Heart right ventricle (tissue), 16 donors: ENCODE results near the gene CFAP68. TPM values are rescaled to one million over a fixed set of nuclear protein-coding genes. Genes with fewer than 3 reads are reported as not detected.

ENCODE experiments used
- ATAC-seq, 8 donors: fragments of 200-7000 bp; cut with Tn5 transposase; one replicate each; pipeline ENCODE4 v1.9.1; 2020; ENCODE audit warnings: mild to moderate bottlenecking in 8 of 8, moderate library complexity in 8 of 8, moderate number of reproducible peaks in 1 of 8
- DNase-seq, 2 donors: peaks; one replicate each; pipeline ENCODE4 v3.0.0-alpha.2; 2020
- H3K27ac ChIP-seq, 10 donors: fragments of 200-600 bp; sonication (generic) in 2 of 10; one replicate each; pipeline versions ENCODE4 v1.5.0 to v1.8.0; 2020 to 2022; ENCODE audit warnings: mild to moderate bottlenecking in 3 of 10
- H3K27me3 ChIP-seq, 7 donors: fragments of 200-600 bp; one replicate each; pipeline ENCODE4 v1.8.0; 2021 to 2022; ENCODE audit warnings: mild to moderate bottlenecking in 2 of 7
- H3K36me3 ChIP-seq, 9 donors: fragments of 200-600 bp; sonication (generic) in 1 of 9; one replicate each; pipeline versions ENCODE4 v1.5.0 to v1.8.0; 2020 to 2022; ENCODE audit warnings: mild to moderate bottlenecking in 2 of 9
- H3K4me1 ChIP-seq, 9 donors: fragments of 200-600 bp; sonication (generic) in 1 of 9; one replicate each; pipeline versions ENCODE4 v1.5.0 to v1.8.0; 2020 to 2022; ENCODE audit warnings: mild to moderate bottlenecking in 4 of 9
- H3K4me3 ChIP-seq, 10 donors: fragments of 200-600 bp; sonication (generic) in 2 of 10; one replicate each; pipeline versions ENCODE4 v1.5.0 to v1.8.0; 2020 to 2022; ENCODE audit warnings: mild to moderate bottlenecking in 7 of 10, moderate library complexity in 2 of 10
- H3K9me3 ChIP-seq, 11 donors: fragments of 200-600 bp in 10 of 11; sonication (generic) in 2 of 11; one replicate each; pipeline versions ENCODE4 v1.5.0 to v1.8.0; 2013 to 2022; ENCODE audit warnings: mild to moderate bottlenecking in 2 of 11, control low read depth in 1 of 11, moderate library complexity in 1 of 11
- CTCF ChIP-seq, 9 donors: fragments of 200-600 bp; sonication (generic) in 2 of 9; IDR thresholded peaks; one replicate each; pipeline versions ENCODE4 v1.5.0 to v1.8.0; 2021 to 2022; ENCODE audit warnings: antibody characterized with exemption in 9 of 9, mild to moderate bottlenecking in 5 of 9, moderate library complexity in 1 of 9
- WGBS, 2 donors: extraction: QIAGEN DNeasy Blood & Tissue Kit; methylation state at CpG; one replicate each; pipeline ENCODE4 v1.1.7; 2013; ENCODE audit warnings: inconsistent platforms in 1 of 2; 5-methylcytosine and 5-hydroxymethylcytosine counted together
- intact Hi-C, 10 donors: fragments of 100-400 bp; cut with DNase I; formaldehyde crosslinking; loops; one replicate each; pipeline versions ENCODE4 v1.11.1 to v1.14.2; 2022
- polyA plus RNA-seq, 2 donors: library from polyadenylated mRNA; stranded (reverse); fragments of 200-250 nt; gene quantifications; one replicate each; pipeline ENCODE4 v1.2.3, GENCODE V29; 2013
- total RNA-seq, 10 donors: library from RNA; stranded (reverse); fragmentation: NEBNext Ultra II Directional in 3 of 10; extraction: Animal tissue kit (Norgen Biotek cat#: 25700) in 3 of 10; gene quantifications; one replicate each; pipeline versions ENCODE4 v1.2.1 to v1.2.4, GENCODE V29; 2021 to 2023
- donor health status: Arrhythmogenic right ventricular cardiomyopathy.
- donor health status: ischemic (EF 13 %, LVEDD 7.1; RV severe dilation, severe dysfunction).
- donor health status: healthy with polysubstance abuse.
- donor health status: DM: no; HTN: yes; CAD: no.
- donor health status: DM: no; HTN: no; CAD: no.
- donor health status: ischemic (EF 25% LVEDD 6.9; RV normal size, moderate dysfunction).
- donor health status: ischemic (EF 25% LVEDD 5.7; RV mildly dilated, moderate dysfunction).
- donor health status: healthy.
- donor health status: DM: yes; HTN: yes; CAD: no.
- donor health status: Ischemic cardiomyopathy.
- donor health status: ischemic (EF 35%, LVEDD 5.7; RV mildly dilated, moderate dysfunction).
- donor health status: nonischemic (EF 11% LVEDD 7.7; RV severe dilation, severe dysfunction).
- donor health status: DM: yes; HTN: yes; CAD: no.
- donor health status: PGD.
- donor health status: ischemic (EF 29% LVEDD 5.4; RV normal size, mild dysfunction).
- donor health status: nonischemic (EF 23%, LVEDD 6.1; RV moderate dilation, normal function).

Gene CFAP68
- total and polyA plus RNA-seq, 12 donors: 14.7 to 38.5 (median 29.6) TPM

GRCh38 chr11:111918390-111919256 lies 39.3 kb downstream of the CFAP68 start, which contains the start of gene C11orf52:
C11orf52 (plus strand) TSS chr11:111918913; CDS start chr11:111918973, 60 bp downstream.
- H3K9me3 ChIP-seq: no peaks in the 10 kb centered on the region
- ATAC-seq (peak in 3 of 8 donors; percentile 2 to 69 (median 23)), DNase-seq (peak in 1 of 2 donors; percentile 46)
- no peak for TF ChIP-seq CTCF (IDR thresholded peaks at IDR 0.05)
- peak within 1 kb of the TSS in 9 of 10 donors; percentile 15 to 78 (median 61) for H3K27ac ChIP-seq
- intact Hi-C loops: no loop called here
- peaks cover 0 to 44% (median 28%) of the 10 kb centered on the region in 9 donors for H3K4me1 ChIP-seq
- H3K4me3 ChIP-seq: peak within 1 kb of the TSS in 5 of 10 donors; percentile 3 to 34 (median 8)
- 46 to 50% methylated on average over 19 of the region's 19 CpGs for WGBS, 2 donors
- peaks cover 0 to 12% (median 0%) of the 10 kb centered on the region in 7 donors for H3K27me3 ChIP-seq
- peaks cover 0 to 5% (median 0%) of the 10 kb centered on the region in 9 donors for H3K36me3 ChIP-seq

GRCh38 chr11:111920908-111921307 lies 41.6 kb downstream of the CFAP68 start:
- TF ChIP-seq CTCF (IDR thresholded peaks at IDR 0.05): no peak
- peak overlapping the region in 6 of 10 donors; percentile 13 to 92 (median 38) for H3K27ac ChIP-seq
- 50 to 71% methylated on average over 2 of the region's 2 CpGs for WGBS, 2 donors

GRCh38 chr11:111921541-111922230 lies 42.3 kb downstream of the CFAP68 start:
- Histone ChIP-seq H3K36me3 (no peaks in the 10 kb centered on the region), H3K4me1 (peaks cover 5 to 58% (median 42%) of the 10 kb centered on the region in 9 donors), H3K27ac (peak overlapping the region in 7 of 10 donors; percentile 85 to 95 (median 94)), H3K4me3 (no peak overlapping the region), H3K9me3 (no peaks in the 10 kb centered on the region), H3K27me3 (no peaks in the 10 kb centered on the region)
- DNase-seq (no peak), ATAC-seq (no peak)
- intact Hi-C loops: loop anchor here in 4 of 10 donors (5.0 to 10.0 kb wide), 3 partner anchors 44 to 163 kb away; partner anchors contain the start of genes CFAP68 (in 3 of the 4), FDXACB1 (in 3 of the 4), ALG9 (in 2 of the 4) and SDHD (in 1 of the 4)
- TF ChIP-seq CTCF (IDR thresholded peaks at IDR 0.05): no peak
- 88 to 89% methylated on average over 7 of the region's 7 CpGs for WGBS, 2 donors

More at GRCh38 chr11:111920908-111921307, 41.6 kb downstream of the CFAP68 start:
- DNase-seq (no peak), ATAC-seq (peak in 1 of 8 donors; percentile 20)
- Histone ChIP-seq H3K9me3 (no peaks in the 10 kb centered on the region), H3K36me3 (no peaks in the 10 kb centered on the region), H3K27me3 (no peaks in the 10 kb centered on the region), H3K4me1 (peaks cover 5 to 50% (median 35%) of the 10 kb centered on the region in 9 donors), H3K4me3 (no peak overlapping the region)
- intact Hi-C loops: loop anchor here in 4 of 10 donors (5.0 to 10.0 kb wide), 3 partner anchors 44 to 164 kb away; partner anchors contain the start of genes CFAP68 (in 3 of the 4), FDXACB1 (in 3 of the 4), ALG9 (in 2 of the 4) and SDHD (in 1 of the 4)
